ENCODE results near the gene MYH16.

DNA sequence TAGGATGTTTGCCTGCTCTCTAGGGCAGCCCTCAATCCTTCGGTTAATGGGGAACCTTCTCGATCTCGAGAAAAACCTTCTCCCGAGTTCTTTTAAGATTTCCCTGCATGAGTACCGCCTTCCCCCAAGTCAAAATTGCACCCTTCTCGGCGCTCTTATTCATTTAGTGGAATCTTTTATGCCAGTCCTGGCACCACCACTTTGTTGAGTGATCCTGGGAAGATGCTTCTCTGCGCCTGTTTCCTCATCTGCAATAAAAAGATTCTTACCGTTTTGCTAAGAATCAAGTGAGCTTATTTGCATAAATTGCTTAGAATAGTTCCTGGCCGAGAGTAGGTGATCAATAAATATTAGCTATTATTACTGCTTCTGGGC, 53.8 kb downstream of the MYH16 start:
- TF ChIP-seq TOX (CRISPR knock-in tag; IDR thresholded peaks at IDR 0.05; ENCODE audit: borderline replicate concordance): no peak
- TF ChIP-seq, protein P1, sequence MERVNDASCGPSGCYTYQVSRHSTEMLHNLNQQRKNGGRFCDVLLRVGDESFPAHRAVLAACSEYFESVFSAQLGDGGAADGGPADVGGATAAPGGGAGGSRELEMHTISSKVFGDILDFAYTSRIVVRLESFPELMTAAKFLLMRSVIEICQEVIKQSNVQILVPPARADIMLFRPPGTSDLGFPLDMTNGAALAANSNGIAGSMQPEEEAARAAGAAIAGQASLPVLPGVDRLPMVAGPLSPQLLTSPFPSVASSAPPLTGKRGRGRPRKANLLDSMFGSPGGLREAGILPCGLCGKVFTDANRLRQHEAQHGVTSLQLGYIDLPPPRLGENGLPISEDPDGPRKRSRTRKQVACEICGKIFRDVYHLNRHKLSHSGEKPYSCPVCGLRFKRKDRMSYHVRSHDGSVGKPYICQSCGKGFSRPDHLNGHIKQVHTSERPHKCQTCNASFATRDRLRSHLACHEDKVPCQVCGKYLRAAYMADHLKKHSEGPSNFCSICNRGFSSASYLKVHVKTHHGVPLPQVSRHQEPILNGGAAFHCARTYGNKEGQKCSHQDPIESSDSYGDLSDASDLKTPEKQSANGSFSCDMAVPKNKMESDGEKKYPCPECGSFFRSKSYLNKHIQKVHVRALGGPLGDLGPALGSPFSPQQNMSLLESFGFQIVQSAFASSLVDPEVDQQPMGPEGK (CRISPR knock-in tag; IDR thresholded peaks at IDR 0.05; ENCODE audit: borderline replicate concordance): no peak
- no peak for TF ChIP-seq RARB (CRISPR knock-in tag; IDR thresholded peaks at IDR 0.05)
- no peak for TF ChIP-seq ZNF70 (CRISPR knock-in tag; IDR thresholded peaks at IDR 0.05)
- no peak for TF ChIP-seq GLIS3 (CRISPR knock-in tag; IDR thresholded peaks at IDR 0.05)
- no peak for TF ChIP-seq ZFP30 (CRISPR knock-in tag; IDR thresholded peaks at IDR 0.05)
- TF ChIP-seq, protein P2, sequence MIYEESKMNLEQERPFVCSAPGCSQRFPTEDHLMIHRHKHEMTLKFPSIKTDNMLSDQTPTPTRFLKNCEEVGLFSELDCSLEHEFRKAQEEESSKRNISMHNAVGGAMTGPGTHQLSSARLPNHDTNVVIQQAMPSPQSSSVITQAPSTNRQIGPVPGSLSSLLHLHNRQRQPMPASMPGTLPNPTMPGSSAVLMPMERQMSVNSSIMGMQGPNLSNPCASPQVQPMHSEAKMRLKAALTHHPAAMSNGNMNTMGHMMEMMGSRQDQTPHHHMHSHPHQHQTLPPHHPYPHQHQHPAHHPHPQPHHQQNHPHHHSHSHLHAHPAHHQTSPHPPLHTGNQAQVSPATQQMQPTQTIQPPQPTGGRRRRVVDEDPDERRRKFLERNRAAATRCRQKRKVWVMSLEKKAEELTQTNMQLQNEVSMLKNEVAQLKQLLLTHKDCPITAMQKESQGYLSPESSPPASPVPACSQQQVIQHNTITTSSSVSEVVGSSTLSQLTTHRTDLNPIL (CRISPR knock-in tag; IDR thresholded peaks at IDR 0.05; ENCODE audit: low read depth): no peak
- TF ChIP-seq SNAI2 (CRISPR knock-in tag; IDR thresholded peaks at IDR 0.05): no peak
- no peak for TF ChIP-seq BACH2 (CRISPR knock-in tag; IDR thresholded peaks at IDR 0.05; ENCODE audit: borderline replicate concordance)
- TF ChIP-seq, protein P3, sequence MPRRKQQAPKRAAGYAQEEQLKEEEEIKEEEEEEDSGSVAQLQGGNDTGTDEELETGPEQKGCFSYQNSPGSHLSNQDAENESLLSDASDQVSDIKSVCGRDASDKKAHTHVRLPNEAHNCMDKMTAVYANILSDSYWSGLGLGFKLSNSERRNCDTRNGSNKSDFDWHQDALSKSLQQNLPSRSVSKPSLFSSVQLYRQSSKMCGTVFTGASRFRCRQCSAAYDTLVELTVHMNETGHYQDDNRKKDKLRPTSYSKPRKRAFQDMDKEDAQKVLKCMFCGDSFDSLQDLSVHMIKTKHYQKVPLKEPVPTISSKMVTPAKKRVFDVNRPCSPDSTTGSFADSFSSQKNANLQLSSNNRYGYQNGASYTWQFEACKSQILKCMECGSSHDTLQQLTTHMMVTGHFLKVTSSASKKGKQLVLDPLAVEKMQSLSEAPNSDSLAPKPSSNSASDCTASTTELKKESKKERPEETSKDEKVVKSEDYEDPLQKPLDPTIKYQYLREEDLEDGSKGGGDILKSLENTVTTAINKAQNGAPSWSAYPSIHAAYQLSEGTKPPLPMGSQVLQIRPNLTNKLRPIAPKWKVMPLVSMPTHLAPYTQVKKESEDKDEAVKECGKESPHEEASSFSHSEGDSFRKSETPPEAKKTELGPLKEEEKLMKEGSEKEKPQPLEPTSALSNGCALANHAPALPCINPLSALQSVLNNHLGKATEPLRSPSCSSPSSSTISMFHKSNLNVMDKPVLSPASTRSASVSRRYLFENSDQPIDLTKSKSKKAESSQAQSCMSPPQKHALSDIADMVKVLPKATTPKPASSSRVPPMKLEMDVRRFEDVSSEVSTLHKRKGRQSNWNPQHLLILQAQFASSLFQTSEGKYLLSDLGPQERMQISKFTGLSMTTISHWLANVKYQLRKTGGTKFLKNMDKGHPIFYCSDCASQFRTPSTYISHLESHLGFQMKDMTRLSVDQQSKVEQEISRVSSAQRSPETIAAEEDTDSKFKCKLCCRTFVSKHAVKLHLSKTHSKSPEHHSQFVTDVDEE (CRISPR knock-in tag; IDR thresholded peaks at IDR 0.05): no peak
- no peak for TF ChIP-seq OSR1 (CRISPR knock-in tag; IDR thresholded peaks at IDR 0.05)
- TF ChIP-seq, protein P4, sequence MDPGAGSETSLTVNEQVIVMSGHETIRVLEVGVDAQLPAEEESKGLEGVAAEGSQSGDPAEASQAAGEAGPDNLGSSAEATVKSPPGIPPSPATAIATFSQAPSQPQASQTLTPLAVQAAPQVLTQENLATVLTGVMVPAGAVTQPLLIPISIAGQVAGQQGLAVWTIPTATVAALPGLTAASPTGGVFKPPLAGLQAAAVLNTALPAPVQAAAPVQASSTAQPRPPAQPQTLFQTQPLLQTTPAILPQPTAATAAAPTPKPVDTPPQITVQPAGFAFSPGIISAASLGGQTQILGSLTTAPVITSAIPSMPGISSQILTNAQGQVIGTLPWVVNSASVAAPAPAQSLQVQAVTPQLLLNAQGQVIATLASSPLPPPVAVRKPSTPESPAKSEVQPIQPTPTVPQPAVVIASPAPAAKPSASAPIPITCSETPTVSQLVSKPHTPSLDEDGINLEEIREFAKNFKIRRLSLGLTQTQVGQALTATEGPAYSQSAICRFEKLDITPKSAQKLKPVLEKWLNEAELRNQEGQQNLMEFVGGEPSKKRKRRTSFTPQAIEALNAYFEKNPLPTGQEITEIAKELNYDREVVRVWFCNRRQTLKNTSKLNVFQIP (CRISPR knock-in tag; IDR thresholded peaks at IDR 0.05; ENCODE audit: borderline replicate concordance, low read depth): no peak
- no peak for TF ChIP-seq ESRRG (CRISPR knock-in tag; IDR thresholded peaks at IDR 0.05)

Data from SK-N-SH treated with all-trans-retinoic acid at 6 μM for 48 hours (cell line).